ENCODE results near the gene C1orf174.
"Not testable (repeated sequence)": the region's sequence is repeated elsewhere in the genome, so short reads cannot be mapped to it uniquely, and the experiment has no call there.

The C1orf174 gene

GRCh38 chr1:3925256-3925655 lies 25.2 kb upstream of the C1orf174 start:
- DNase-seq, result no peak

GRCh38 chr1:3924825-3925220 lies 24.8 kb upstream of the C1orf174 start:
- DNase-seq, result no peak

- DNase-seq, result no peak
These were observed 24.2 kb upstream of the C1orf174 start for GRCh38 chr1:3924186-3924824.

GRCh38 chr1:3923378-3924185 lies 23.5 kb upstream of the C1orf174 start:
- DNase-seq, result no peak

- DNase-seq, result no peak
These were observed 22.8 kb upstream of the C1orf174 start for GRCh38 chr1:3922851-3923250.

GRCh38 chr1:3922201-3922725 lies 22.2 kb upstream of the C1orf174 start:
- peak; percentile 8 for DNase-seq

- DNase-seq, result no peak
These were observed 21.7 kb upstream of the C1orf174 start for GRCh38 chr1:3921765-3922164.

GRCh38 chr1:3919706-3920105 lies 19.6 kb upstream of the C1orf174 start:
- DNase-seq, result no peak

- no peak for DNase-seq
These were observed 19.0 kb upstream of the C1orf174 start for GRCh38 chr1:3918966-3919611.

GRCh38 chr1:3918359-3918758 lies 18.3 kb upstream of the C1orf174 start:
- not testable (repeated sequence) for DNase-seq

- DNase-seq, result no peak
These were observed 17.7 kb upstream of the C1orf174 start for GRCh38 chr1:3917761-3918160.

- no peak for DNase-seq
These were observed 15.6 kb upstream of the C1orf174 start for GRCh38 chr1:3915551-3916121.

GRCh38 chr1:3914911-3915310 lies 14.8 kb upstream of the C1orf174 start:
- DNase-seq, result no peak

- no peak for DNase-seq
These were observed 14.3 kb upstream of the C1orf174 start for GRCh38 chr1:3914331-3914851.

GRCh38 chr1:3912809-3913685 lies 13.0 kb upstream of the C1orf174 start:
- DNase-seq, result no peak

- DNase-seq, result no peak
These were observed 12.1 kb upstream of the C1orf174 start for GRCh38 chr1:3911981-3912808.

GRCh38 chr1:3910857-3911845 lies 11.1 kb upstream of the C1orf174 start:
- DNase-seq, result peak; percentile 61

GRCh38 chr1:3910049-3910731 lies 10.1 kb upstream of the C1orf174 start:
- no peak for DNase-seq

GRCh38 chr1:3909615-3910014 lies 9.5 kb upstream of the C1orf174 start:
- no peak for DNase-seq

Measured in activated effector memory CD4-positive, alpha-beta T cell treated with Interleukin-2 at 50 U/mL for 16 hours (primary cell).